Thymus (tissue), 11 donors: ENCODE data around the gene SMIM36. TPM values are rescaled to one million over a fixed set of nuclear protein-coding genes. Genes with fewer than 3 reads are reported as not detected.

Experiments used
- DNase-seq, 9 donors: peaks; one replicate each; pipeline ENCODE4 v3.0.0-alpha.2; 2013; ENCODE audit warnings: low spot score in 9 of 9, low read depth in 6 of 9, missing footprints in 1 of 9
- H3K27ac ChIP-seq, 2 donors: one replicate each; pipeline ENCODE4 v1.5.1; 2013; ENCODE audit warnings: control low read depth in 1 of 2, low read depth in 1 of 2, low read length in 1 of 2, mild to moderate bottlenecking in 1 of 2, moderate library complexity in 1 of 2
- H3K27me3 ChIP-seq, 2 donors: one replicate each; pipeline ENCODE4 v1.5.1; 2013; ENCODE audit warnings: low read length in 1 of 2; ENCODE audit not compliant: control insufficient read depth in 2 of 2, insufficient read depth in 1 of 2
- H3K36me3 ChIP-seq, 2 donors: one replicate each; pipeline ENCODE4 v1.5.1; 2013; ENCODE audit warnings: low read length in 1 of 2, mild to moderate bottlenecking in 1 of 2, moderate library complexity in 1 of 2; ENCODE audit not compliant: control insufficient read depth in 2 of 2, insufficient read depth in 2 of 2
- H3K4me1 ChIP-seq, 2 donors: one replicate each; pipeline ENCODE4 v1.5.1; 2013; ENCODE audit warnings: low read length in 2 of 2; ENCODE audit not compliant: control insufficient read depth in 2 of 2, insufficient read depth in 2 of 2
- H3K4me3 ChIP-seq, 2 donors: one replicate each; pipeline ENCODE4 v1.5.1; 2013; ENCODE audit warnings: low read length in 2 of 2, control low read depth in 1 of 2, mild to moderate bottlenecking in 1 of 2
- H3K9me3 ChIP-seq, 2 donors: one replicate each; pipeline ENCODE4 v1.5.1; 2013; ENCODE audit warnings: low read length in 1 of 2, mild to moderate bottlenecking in 1 of 2; ENCODE audit not compliant: control insufficient read depth in 2 of 2, insufficient read depth in 1 of 2
- WGBS: extraction: QIAGEN DNeasy Blood & Tissue Kit; methylation state at CpG from one replicate; pipeline ENCODE4 v1.1.7; 2013; 5-methylcytosine and 5-hydroxymethylcytosine counted together
- polyA plus RNA-seq: library from polyadenylated mRNA; stranded (reverse); fragments of 200-250 nt; gene quantifications from one replicate; pipeline ENCODE4 v1.2.3, GENCODE V29; 2013
- total RNA-seq: library from RNA; stranded (reverse); fragments of 120-200 nt; gene quantifications from one replicate; pipeline ENCODE4 v1.2.4, GENCODE V29; 2013
- donor health status: healthy.

Gene SMIM36
- total and polyA plus RNA-seq, 2 donors = not detected

DNA sequence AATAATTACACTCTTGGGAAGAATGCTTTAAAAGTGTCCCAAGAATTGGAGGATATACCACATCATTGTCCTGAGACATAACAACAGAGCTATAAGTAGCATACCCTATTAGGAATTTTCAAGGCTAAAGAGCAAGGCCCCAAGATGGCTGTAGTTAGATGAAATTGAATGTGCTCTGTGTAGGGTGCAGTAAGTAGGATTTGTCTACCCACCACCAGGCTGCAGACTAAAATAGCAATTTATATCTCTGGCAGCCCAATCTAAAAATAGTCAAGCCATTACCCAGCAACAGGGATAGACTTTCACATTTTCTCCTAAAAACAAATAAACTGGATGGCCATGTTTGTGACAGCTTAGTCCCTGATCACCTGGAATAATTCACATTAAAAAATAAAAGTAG lies 95.3 kb downstream of the SMIM36 start:
- DNase-seq = no peak
- Histone ChIP-seq H3K9me3 (no peaks in the 10 kb centered on the region), H3K27me3 (no peaks in the 10 kb centered on the region), H3K27ac (no peak overlapping the region), H3K4me1 (peaks cover 0 to 5% of the 10 kb centered on the region in 2 donors), H3K4me3 (no peak overlapping the region), H3K36me3 (peaks cover 6 to 10% of the 10 kb centered on the region in 2 donors)

DNA sequence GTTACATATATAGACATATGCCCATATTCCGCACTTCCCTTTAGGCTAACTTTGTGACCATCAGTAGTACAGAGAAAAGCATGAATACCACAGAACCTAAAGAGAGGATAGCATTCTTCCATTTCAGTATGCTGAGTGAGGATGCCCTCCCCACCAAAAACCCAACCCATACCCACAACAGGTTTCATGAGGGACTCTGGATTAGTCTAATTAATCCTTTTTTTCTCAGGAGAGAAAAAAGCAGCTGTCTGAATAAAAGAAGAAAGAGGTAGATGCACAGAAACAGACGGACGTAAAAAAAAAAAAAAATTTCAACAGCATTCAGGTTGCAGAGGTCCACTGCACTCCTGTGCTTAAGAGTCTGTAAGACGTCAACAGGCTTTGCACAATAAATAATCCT lies 96.3 kb downstream of the SMIM36 start:
- H3K4me1 ChIP-seq = no peaks in the 10 kb centered on the region
- no peak overlapping the region for H3K27ac ChIP-seq
- WGBS = 97% methylated on average over 4 of the region's 4 CpGs
- H3K9me3 ChIP-seq = no peaks in the 10 kb centered on the region
- H3K4me3 ChIP-seq = no peak overlapping the region
- no peaks in the 10 kb centered on the region for H3K27me3 ChIP-seq
- peaks cover 10 to 15% of the 10 kb centered on the region in 2 donors for H3K36me3 ChIP-seq
- DNase-seq = no peak

DNA sequence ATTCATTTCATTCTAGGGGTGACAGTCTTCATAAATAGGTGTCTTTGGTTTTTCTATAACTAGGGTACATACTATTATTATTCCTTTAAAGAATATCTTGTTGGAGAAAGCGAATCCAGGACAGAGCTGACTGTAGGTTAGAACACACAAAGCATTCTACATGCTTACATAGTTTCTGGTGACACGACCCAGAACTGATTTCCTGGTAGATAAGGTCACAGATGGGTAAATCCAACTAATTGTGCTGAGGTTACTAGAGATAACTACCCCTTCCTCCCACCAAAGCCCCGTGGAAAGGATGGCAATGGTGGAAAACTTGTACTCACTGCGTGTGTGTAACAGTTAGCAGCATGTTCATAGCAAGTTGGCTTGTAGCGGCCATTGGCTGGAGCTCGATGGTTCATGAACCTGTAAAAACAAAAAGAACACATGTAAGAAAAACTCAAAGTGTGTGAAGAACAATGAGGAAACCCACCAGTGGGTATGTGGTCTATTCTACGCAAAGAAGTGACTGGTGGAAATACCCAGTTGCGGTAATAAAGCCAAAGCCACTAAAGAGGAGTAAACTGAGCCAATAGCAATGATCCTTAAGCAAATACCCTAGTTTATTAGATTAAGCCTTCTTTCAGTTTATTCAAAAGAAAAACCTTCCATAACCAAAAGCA lies 97.3 kb downstream of the SMIM36 start:
- H3K36me3 ChIP-seq = peaks cover 10 to 25% of the 10 kb centered on the region in 2 donors
- no peaks in the 10 kb centered on the region for H3K27me3 ChIP-seq
- H3K27ac ChIP-seq = no peak overlapping the region
- WGBS = 94% methylated on average over 8 of the region's 8 CpGs
- H3K4me3 ChIP-seq = no peak overlapping the region
- DNase-seq = no peak
- H3K9me3 ChIP-seq = no peaks in the 10 kb centered on the region
- no peaks in the 10 kb centered on the region for H3K4me1 ChIP-seq

DNA sequence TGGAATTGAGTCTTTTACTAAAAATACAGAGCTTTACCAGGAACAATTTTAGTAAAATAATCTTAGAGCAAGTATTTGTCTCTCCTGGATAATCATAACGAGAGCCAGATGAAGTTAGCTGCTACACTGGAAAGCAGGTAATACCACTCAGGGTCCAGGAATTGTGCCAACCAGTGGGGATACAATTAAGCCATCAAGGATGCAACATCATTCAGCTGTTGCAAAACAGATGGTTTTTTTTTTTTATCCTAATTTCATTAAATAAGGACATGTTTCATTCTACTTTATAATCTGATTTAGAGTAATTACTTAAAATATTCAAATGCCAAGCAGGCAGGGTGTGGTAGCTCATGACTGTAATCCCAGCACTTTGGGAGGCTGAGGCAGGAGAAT lies 99.8 kb downstream of the SMIM36 start:
- DNase-seq = no peak
- no peaks in the 10 kb centered on the region for H3K4me1 ChIP-seq
- WGBS = 97% methylated on average over 1 of the region's 1 CpG
- H3K4me3 ChIP-seq = no peak overlapping the region
- H3K9me3 ChIP-seq = no peaks in the 10 kb centered on the region
- H3K36me3 ChIP-seq = peaks cover 10 to 31% of the 10 kb centered on the region in 2 donors
- no peaks in the 10 kb centered on the region for H3K27me3 ChIP-seq
- no peak overlapping the region for H3K27ac ChIP-seq

DNA sequence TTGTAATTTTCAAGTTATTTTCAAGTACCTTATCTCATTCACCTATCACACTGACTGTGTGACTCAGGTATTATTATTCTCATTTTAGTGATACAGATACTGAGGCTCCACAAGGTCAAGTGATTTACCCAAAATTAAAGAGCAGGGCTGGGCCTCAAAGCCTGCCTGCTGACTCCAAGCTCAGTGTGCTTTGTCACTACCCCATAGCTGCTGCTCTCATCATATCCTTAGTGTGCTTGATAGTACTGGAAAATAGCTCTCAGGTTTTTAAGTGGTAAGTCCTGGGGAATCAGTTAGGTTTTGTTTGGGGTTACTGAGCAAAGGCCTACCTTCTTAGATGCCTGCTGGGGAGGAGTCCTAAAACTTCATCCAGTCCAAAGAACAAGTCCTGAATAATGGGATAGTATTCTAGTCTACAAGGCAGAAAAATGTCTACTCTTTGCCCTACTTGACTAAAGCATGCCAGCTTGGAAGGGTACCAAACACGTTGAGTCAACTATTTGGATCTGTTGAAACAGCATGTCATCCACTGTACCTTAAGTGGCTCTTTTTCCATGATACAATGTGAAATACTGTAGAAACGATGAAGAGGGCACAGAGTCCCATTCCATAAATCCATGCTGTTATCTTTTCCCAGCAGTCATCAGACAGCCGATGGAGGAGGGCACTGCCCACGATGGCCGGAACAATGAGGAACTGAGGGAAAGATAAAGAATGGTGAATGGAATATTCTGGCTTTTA lies 100.4 kb downstream of the SMIM36 start:
- Histone ChIP-seq H3K4me1 (no peaks in the 10 kb centered on the region), H3K27me3 (no peaks in the 10 kb centered on the region), H3K36me3 (peaks cover 13 to 31% of the 10 kb centered on the region in 2 donors), H3K27ac (no peak overlapping the region), H3K4me3 (no peak overlapping the region), H3K9me3 (no peaks in the 10 kb centered on the region)
- no peak for DNase-seq
- WGBS = 96% methylated on average over 5 of the region's 5 CpGs

DNA sequence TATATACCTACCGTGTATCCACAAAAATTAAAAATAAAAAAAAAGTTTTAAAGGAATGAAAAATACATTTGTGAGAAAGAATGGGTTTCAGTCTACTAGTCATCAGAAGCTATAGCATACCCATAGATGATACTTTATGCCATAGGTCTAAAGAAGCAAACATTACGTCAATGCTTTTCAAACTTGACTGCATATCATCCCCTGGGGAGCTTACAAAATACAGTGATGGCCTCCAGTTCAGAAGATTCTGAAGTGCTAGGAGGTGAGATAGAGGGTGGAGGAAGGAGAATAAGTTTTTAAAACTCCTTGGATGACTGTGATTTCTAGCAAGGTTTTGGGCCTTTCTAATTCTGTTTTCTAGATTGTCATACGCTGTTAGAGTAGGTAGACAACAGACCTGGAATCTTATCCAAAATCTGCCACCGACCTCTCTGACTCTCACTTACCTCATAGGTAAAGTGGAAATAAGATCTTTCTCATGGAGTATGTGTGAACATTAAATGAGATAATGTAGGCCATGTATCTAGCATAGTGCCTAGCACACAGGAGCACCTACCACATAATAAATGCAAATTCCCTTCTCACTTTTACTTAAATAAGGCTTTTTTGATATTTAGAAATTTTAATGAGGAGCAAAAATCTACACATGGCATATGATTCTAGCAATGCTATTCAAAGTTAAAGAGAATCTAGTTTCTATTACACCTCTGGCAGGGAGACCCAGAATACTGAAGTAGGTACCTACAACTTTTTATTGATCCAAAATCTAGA lies 102.0 kb downstream of the SMIM36 start:
- Histone ChIP-seq H3K27ac (no peak overlapping the region), H3K4me3 (no peak overlapping the region), H3K9me3 (no peaks in the 10 kb centered on the region), H3K36me3 (peaks cover 13 to 35% of the 10 kb centered on the region in 2 donors), H3K4me1 (no peaks in the 10 kb centered on the region), H3K27me3 (no peaks in the 10 kb centered on the region)
- 98% methylated on average over 4 of the region's 4 CpGs for WGBS
- no peak for DNase-seq

DNA sequence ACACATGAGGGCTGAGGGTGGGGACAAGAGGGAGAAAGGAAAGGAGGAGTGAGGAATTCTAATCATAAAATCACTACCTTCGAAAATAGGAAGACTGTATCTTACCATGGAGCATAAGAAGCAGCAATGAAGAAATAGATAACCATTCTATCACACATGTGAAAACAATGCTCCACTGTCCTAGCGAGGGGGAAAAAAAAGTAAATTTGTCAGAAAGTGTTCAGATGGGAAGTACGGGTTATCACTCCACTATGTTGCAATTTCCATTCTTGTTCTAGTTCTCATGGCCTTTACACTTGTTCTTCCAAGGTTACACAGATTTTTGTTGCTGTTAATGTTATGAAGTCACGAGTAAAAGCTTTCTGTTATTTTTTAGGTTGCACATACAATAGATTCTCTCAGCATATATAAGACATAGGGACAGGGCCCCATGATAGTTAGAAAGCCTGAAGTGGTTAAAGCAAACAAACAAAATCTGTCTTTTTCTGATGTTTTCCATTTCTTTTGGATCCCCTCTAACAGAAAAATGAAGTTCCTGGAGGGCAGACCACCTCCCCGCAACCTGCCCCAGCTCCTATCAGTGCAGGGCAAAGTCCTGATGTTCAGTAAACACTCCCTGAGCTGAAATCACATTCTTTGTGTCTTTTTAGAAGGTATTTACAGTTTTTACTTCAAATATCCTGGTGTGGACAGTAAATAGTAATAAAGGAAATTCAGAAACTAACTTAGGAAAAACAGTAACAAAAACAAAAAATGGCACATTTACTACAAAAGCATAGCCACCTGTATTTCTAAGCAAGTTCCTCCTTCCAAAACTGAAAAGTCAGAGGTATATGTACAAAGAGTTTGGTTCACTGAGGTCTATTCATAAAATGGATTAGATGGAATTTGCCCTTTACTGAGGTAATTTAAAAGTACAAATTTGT lies 103.3 kb downstream of the SMIM36 start:
- WGBS = 77% methylated on average over 5 of the region's 5 CpGs
- no peak overlapping the region for H3K4me3 ChIP-seq
- H3K4me1 ChIP-seq = no peaks in the 10 kb centered on the region
- no peaks in the 10 kb centered on the region for H3K9me3 ChIP-seq
- no peak overlapping the region for H3K27ac ChIP-seq
- no peak for DNase-seq
- H3K27me3 ChIP-seq = no peaks in the 10 kb centered on the region
- peaks cover 10 to 29% of the 10 kb centered on the region in 2 donors for H3K36me3 ChIP-seq

DNA sequence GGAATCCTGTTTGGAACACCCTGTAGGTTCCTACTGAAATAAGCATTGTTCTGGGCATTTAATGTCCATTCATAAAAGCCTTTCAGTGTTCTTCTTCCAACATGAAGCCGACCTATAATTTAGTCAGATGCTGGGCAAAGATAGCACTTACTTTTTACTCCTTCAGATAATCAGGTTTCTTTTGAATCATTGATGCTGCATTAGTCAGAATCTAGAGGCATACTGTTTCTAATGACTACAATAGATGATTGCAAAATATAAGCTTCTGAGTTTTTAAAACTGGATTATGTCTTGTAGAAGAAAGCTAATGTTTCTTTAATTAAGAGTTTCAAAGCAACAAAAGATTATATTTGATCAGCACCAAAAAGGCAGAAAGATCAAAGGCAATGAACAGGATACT lies 105.7 kb downstream of the SMIM36 start:
- WGBS = 99% methylated on average over 1 of the region's 1 CpG
- Histone ChIP-seq H3K4me3 (no peak overlapping the region), H3K9me3 (no peaks in the 10 kb centered on the region), H3K36me3 (peaks cover 4 to 22% of the 10 kb centered on the region in 2 donors), H3K27me3 (no peaks in the 10 kb centered on the region), H3K4me1 (no peaks in the 10 kb centered on the region), H3K27ac (no peak overlapping the region)
- DNase-seq = no peak
